Renal cortex interstitium (tissue), 11 donors: ENCODE results near the gene USP24. TPM values are rescaled to one million over a fixed set of nuclear protein-coding genes. Genes with fewer than 3 reads are reported as not detected.
"Not testable (repeated sequence)": the region's sequence is repeated elsewhere in the genome, so short reads cannot be mapped to it uniquely, and the experiment has no call there.

ENCODE experiments used
- DNase-seq, 11 donors: peaks; one replicate each; pipeline ENCODE4 v3.0.0-alpha.2; 2013; ENCODE audit warnings: low read depth in 9 of 11, low spot score in 4 of 11; ENCODE audit errors: extremely low read depth in 1 of 11
- polyA plus RNA-seq, 3 donors: library from polyadenylated mRNA; unstranded; fragments of 120-200 nt; gene quantifications; one replicate each; pipeline ENCODE4 v1.2.1, GENCODE V29; 2013; ENCODE audit not compliant: insufficient read length in 3 of 3

USP24 gene
- polyA plus RNA-seq, 3 donors: 41.3 to 55.4 (median 48.5) TPM

DNA sequence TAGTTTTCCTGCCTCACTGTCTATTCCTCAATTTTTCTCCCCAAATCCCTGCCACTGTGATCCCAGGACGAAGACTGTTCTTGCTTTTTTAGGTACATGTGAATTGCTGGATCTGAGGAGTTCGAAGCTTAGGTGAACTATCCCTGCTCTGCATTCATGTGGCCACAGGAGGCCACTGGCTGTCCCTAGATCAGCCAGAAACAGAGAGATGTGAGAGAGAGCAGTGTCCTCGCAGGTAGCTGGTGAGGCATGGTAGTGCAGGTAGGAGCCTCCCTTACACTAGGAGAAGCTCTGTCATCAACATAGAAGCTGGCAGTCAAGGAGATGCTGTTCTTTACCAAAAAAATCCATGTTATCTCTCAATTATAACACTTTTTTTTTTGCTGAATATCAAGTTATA lies 71.5 kb downstream of the USP24 start:
- no peak for DNase-seq

DNA sequence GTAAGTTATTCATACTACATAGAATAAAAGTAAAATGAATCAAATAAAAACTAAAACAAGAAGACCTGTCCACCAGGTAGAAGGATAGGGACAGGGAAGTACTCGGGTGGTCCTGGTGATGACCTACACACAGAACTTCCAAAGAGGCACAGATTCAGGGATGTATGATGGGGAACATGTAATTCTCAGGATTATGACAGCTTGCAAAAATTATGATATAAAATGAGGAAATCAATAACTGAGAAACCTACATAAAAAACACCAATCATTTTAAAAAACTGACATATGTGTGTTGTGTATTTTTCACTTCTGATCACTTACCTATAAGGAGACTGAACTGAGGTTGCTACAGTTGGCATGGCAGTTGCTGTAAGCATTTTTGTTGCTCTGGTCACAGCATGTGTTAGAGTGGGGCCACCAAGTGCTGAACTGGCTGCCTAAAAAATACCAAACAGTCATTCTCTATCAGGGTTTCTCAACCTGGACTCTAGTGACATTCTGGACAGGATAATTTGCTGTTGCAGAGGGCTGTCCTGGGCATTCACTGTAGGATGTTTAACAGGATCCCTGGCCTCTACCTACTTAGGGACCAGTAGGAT lies 73.8 kb downstream of the USP24 start:
- no peak for DNase-seq

DNA sequence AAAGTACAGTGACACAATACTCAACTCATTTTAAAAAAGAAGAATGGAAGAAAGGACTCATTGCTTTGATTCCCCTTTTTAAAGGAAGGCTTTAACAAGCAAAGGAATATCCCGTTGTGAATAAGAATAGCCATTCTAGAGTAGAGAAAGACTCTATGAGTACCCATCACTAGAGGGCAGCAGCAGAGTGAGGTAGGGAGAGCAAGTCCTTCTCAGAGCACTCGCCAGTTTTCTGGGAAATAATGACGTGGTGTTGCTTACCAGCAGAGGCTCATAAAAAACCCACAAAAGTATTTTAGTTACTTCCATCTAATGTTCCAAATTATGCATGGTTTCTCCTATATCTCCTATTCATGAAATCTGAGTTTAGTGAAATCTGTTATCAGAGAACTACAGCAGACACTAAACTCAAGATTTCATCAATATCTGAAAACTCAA lies 74.6 kb downstream of the USP24 start:
- peak; percentile 50 to 81 (median 63) for DNase-seq

DNA sequence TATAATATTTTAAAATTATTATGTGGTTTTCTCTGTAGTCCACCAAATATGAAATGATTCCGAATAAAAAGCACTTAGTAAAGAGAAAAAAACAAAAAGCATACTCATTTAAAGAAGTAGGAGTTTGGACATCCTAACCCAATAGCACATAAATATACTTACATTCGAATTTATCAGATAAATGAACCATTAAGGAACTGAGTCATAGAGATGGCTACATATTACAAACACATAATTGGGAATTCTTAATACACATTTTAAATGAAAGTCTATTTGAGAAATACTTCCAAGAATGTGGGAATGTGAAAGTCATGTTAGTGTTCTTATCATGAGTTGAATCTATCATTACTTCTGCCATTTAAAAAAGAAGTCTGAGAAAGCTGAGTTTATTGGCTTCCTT lies 75.0 kb downstream of the USP24 start:
- no peak for DNase-seq

DNA sequence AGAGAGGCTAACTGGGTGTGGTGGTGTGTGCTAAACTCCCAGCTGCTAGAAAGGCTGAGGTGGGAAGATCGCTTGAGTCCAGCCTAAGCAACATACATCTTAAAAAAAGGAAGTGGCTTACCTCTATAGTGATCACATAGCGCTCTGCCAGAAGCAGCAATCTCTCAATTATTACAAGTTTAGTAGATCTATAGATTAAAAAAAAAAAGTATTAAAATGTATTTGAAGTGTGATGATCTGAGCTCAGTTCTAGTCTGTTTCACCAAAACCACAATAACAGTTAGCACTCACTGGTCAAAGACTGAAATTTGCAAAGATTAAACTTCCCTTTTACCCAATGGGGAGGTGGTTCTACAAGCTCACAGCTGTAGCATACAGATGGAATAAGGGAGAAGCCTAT lies 76.3 kb downstream of the USP24 start:
- DNase-seq: no peak

DNA sequence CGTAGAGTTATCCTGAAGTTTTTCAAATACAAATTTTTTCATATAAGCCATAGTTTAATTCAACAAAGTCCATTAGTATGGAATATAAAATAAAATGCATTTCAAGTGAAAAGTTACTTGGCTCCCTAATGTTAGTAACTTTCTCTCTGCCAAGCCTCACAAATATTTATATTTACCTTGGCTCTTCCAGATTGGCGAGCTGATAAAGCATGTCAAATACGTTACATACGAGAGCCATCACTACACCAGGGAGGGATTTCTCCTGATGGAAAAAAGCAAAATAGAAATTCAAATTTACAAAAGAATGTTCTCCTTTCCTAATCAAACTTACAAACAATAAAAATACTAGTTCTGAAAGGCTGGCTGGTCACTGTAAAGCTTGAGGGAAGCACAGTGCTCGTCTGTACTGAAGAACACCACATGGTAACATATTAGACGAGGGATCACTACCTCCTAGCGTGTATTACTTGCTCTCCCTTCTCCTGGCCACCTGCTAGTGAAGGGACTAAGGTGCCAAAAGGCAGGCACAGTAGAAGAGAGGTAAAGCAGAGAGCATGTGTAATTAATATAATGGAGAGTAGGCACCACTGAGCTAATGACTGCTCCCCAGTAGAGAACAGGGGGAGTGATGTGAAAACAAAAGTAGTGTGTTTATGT lies 80.9 kb downstream of the USP24 start:
- no peak for DNase-seq

DNA sequence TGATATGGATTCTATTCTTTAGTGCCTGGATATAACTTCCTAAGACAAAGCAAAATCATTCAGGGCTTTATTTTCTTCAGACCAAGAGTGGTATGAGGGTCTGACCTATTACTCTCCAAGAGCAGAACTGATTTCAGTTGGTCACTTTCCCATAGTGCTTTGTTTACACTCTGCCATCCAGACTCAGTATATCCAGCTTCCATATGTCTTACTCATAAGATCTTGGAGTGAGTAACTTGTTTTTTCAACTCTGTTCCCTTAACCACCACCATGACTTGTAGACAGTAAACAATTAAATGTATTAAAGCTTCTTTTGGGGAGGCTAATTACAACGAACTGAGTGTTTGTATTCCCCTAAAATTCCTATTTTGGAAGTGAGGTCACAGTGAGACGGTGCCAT lies 83.4 kb downstream of the USP24 start:
- DNase-seq: no peak

DNA sequence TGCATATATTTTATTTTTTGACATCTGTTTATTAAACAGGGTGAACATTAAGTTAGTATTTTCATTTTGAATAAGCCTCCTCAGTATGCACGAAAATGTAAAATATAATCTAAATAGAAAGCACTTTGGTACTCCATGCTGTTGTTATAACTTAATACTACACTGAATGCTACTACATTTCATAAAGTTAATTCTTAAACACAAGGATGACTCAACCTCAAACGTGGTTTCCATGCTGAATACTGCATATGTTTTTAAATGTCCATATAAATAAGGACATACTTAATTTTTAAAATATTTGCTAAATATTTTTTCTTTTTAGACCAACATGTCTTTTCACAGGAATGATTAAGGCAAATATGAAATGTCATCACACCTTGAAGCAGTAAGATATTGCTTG lies 83.9 kb downstream of the USP24 start:
- no peak for DNase-seq

DNA sequence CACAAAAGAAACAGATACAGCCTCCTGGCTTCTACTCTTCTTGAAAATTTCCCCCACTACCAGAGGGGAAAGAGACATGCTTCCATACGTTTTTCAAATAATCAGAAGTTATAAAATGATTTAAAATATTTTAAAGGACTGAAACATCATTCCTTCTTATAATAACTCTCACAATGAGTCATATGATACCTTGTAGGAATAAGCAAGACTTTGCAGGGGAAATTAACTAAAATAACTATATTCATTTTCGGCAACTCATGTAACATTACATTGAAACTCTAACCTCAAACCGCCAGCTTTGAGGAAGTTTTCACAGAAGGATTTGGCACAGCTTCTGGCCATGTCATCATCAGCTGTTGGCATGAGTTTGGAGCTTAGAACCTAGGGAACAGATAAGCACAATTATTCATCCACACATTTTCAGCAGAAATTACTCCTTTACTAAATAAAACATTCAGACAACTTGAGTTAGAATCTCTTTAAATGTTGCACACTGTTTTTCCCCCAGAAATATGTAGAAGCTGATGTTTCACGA lies 85.9 kb downstream of the USP24 start:
- no peak for DNase-seq

DNA sequence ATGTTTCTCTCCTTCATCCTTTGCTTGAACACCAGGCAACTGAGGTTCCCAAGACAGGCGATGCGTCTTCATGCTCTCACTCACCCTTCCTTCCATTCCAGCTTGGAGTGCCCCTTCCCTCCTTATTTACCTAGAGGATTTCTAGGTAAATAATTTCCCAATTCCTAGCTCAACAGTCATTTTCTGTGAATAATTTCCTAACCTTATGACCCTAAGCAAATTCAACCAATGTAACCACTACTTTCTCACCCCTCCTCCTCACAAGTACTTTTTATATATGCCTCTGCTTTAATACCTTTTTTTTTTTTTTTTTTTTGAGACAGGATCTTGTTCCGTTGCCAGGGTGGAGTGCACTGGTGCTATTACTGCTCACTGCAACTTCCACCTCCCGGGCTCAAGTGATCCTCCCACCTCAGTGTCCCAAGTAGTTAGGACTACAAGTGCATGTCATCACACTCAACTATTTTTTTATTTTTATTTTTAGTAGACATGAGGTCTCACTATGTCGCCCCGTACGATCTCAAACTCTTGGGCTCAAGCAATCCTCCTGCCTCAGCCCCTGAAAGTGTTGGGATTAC lies 86.7 kb downstream of the USP24 start:
- DNase-seq: peak in 2 of 11 donors; percentile 5 to 11

DNA sequence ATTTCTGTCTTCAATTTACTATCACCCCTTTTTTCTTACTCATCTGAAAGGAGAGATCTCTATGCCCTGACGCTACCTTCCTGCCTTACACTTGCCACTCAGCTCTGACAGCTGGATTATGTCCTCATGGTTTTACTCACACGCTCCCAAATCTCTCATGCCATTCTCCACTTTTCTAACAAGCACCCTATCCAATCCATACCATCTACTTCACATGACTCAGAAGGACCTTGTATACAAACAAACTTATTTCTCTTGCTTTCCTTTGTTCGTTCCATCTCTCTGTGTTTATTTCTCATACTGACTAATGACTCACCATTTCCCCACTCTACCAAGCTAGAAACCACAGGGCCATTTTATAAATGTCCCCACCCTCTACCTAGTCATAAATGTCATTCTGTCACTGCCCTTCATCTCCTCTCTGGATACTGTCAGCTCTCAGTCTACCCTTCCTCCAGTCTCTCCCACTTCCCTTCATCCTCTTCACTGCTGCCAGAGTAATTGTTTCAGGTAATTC lies 87.3 kb downstream of the USP24 start:
- DNase-seq: no peak

DNA sequence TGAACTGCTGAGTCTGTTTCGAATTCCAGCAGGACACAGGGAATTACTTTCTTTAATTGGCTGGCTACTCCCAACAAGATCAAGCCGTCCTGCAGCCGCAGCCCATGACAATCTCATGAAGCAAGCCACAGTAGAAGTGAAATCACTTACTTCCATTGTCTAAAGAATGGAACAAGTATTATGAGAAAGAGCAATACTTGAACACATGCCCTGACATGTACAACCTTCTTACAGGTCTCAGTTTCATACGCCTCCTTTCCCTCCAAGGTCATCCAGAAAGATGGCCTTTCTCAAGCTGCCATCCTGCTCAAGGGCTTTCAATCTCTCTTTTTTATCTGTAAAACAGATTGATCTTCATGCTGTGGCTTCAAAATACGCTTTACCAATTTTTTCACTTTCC lies 90.7 kb downstream of the USP24 start:
- no peak for DNase-seq

DNA sequence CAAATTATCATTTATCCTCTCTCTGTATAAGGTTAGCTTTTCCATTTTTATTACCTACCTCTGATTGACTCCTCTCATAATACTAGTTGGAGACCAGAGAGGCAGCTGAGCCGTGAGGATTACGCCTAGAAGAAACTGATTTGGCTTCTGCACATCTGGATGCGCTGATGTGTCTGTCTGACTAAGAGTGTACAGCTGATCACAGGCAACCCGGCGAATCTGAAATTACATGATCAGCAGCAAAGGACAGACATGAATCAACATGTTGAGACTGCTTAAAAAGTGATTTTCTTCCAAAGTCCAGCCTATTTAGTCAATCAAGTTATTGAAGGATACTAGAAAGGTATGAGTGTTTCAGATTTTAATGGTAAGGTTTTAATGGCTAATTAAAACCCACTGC lies 94.6 kb downstream of the USP24 start:
- DNase-seq: no peak

DNA sequence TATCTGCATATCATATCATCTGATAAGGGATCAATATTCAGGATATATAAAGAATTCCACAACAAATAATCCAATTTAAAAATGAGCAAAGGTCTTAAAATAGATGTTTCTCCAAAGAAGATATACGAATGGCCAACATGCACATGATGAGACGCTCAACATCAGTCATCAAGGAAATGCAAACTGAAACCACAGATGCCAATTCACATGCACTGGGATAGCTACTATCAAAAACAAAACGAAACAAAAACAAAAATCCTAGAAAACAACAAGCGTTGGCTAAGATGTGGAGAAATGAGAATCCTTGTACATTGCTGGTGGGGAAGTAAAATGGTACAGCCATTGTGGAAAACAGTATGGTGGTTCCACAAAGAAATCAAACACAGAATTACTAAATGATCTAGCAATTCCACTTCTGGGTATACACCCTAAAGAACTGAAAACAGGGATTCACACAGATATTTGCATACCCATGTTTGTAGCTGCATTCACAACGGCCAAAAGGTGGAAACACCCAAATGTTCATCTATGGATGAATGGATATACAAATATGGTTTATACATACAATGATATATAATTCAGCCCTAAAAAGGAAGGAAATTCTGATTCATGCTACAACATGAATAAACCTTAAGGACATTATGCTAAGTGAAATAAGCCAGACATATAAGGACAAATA lies 96.4 kb downstream of the USP24 start:
- no peak for DNase-seq

DNA sequence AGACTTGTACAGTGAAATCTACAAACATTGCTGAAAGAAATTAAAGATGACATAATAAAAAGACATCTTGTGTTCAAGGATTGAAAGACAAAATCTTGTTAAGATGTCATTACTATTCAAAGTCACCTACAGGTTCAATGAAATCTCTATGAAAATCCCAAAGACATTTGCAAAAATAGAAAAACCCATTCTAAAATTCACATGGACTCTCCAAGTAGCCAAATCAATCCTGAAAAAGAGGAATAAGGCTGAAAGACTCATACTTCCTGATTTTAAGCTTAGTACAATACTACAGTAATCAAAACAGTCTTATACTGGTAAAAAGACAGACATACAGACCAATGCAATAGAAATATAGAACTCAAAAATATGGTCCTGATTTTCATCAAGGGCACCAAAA lies 97.2 kb downstream of the USP24 start:
- no peak for DNase-seq

DNA sequence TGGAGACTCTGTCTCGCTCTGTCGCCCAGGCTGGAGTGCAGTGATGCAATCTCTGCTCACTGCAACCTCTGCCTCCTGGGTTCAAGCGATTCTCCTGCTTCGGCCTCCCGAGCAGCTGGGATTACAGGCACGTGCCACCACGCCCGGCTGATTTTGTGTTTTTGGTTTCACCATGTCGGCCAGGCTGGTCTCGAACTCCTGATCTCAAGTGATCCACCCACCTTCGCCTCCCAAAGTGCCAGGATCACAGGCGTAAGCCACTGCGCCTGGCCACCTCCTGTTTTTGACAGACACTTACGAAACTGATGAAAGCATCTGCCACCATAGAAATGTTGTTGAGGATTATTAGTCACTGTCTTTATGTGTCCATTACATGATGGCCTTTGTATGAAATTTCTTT lies 106.2 kb downstream of the USP24 start:
- DNase-seq: not testable (repeated sequence)

DNA sequence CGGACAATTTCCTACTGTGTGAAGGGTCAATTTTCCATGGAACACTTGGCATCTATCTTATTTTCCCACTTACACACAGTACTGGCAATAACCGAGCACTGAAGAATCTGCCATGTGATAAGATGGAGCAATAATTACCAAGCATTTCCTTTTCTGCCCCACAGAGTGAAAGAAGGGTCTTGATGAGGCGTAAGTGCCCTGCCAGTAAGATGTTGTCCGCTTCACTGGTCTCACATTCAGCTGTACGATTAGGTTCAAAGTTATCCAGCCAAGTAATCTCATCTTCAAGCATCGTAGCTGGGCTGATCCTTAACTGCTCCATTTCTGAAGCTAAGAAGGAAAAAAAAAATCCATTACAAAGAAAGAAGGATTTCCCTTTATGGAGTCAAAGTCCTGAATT lies 108.1 kb downstream of the USP24 start:
- no peak for DNase-seq

DNA sequence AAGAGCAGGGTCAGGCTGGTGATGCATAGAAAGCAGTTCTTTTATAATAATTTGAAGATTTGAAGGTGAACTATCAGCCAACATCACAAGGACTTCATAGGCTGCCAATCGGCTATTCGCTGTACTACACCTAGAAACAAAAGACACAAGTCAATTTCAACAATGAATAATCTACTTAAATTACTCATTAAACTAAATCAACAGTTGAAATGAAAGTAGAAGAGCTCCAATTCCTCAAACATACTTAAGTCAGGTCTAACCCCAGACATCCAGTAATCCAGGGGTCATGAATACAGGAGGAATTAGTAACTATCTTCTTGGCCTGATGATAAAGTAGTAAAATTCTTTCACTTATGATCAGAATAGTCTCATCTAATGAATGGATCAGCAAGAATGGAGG lies 111.3 kb downstream of the USP24 start:
- peak in 1 of 11 donors; percentile 4 for DNase-seq

DNA sequence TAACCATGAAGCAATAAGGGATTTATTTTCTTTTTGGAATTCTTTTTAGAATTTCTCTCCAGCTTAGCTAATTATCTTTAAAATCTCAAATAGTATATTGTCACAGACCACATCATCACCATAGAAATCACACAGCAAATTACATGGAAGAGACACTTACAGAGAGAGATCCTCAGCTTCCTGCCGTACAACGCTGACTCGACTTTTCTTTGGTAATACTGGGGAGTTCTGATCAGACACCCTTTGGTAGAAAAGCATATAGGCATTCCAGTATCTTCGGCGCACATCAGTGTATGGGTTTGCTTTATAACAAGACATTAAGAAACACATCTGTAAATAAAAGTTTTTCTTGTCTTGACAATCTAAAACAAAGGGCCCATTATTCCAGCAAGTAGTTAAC lies 120.1 kb downstream of the USP24 start:
- no peak for DNase-seq

DNA sequence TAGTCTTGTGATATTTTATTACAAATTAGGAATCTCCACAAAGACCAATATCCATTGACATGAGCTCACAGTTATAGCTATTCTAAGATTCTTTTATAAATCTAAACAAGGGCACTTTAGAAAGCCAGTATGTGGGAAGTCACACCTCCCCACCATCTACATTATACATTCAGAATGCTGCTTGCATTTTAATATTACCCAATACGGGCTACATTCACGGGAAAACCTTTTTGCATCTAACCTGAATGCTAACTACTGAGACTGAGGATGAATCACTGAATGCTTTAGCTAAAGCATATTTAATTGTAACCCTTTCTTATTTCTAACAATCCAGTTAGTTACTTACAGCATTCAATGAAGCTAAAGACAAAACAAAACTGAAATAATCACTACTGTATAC lies 122.7 kb downstream of the USP24 start:
- DNase-seq: no peak
